Kidney (tissue), 14 donors: ENCODE measurements around the gene CAMK2A. TPM values are rescaled to one million over a fixed set of nuclear protein-coding genes. Genes with fewer than 3 reads are reported as not detected.

Experiments used
- DNase-seq, 5 donors: peaks; one replicate each; pipeline ENCODE4 v3.0.0-alpha.2; 2013 to 2020
- FAIRE-seq: peaks from 2 replicates; lab custom pipeline; 2012; peaks lifted over from hg19 to GRCh38; lab: Jason Lieb, UNC
- H3K27ac ChIP-seq, 2 donors: one replicate each; pipeline ENCODE4 v1.7.0; 2013; ENCODE audit warnings: low read depth in 2 of 2, low read length in 2 of 2, inconsistent platforms in 1 of 2
- H3K27me3 ChIP-seq: one replicate; pipeline ENCODE4 v1.7.1; 2013; ENCODE audit warnings: low read length, inconsistent platforms; ENCODE audit not compliant: control insufficient read depth, insufficient read depth
- H3K36me3 ChIP-seq, 3 donors: one replicate each; pipeline versions ENCODE4 v1.7.0 to v1.7.1; 2013; ENCODE audit warnings: low read length in 3 of 3, control low read depth in 1 of 3, inconsistent platforms in 1 of 3; ENCODE audit not compliant: insufficient read depth in 3 of 3, control insufficient read depth in 2 of 3
- H3K4me1 ChIP-seq, 3 donors: one replicate each; pipeline versions ENCODE4 v1.7.0 to v1.7.1; 2013; ENCODE audit warnings: low read length in 3 of 3, inconsistent platforms in 1 of 3, low read depth in 1 of 3; ENCODE audit not compliant: control insufficient read depth in 2 of 3, insufficient read depth in 2 of 3
- H3K4me3 ChIP-seq, 3 donors: one replicate each; pipeline versions ENCODE4 v1.7.0 to v1.8.1; 2013; ENCODE audit warnings: low read length in 3 of 3, control low read depth in 1 of 3, inconsistent platforms in 1 of 3
- H3K9ac ChIP-seq, 3 donors: one replicate each; pipeline versions ENCODE4 v1.7.0 to v1.7.1; 2013; ENCODE audit warnings: low read length in 3 of 3, control low read depth in 1 of 3, inconsistent platforms in 1 of 3
- H3K9me3 ChIP-seq, 3 donors: one replicate each; pipeline versions ENCODE4 v1.7.0 to v1.7.1; 2013; ENCODE audit warnings: low read length in 3 of 3, control low read depth in 1 of 3, inconsistent platforms in 1 of 3; ENCODE audit not compliant: control insufficient read depth in 2 of 3, insufficient read depth in 1 of 3
- intact Hi-C: fragments of 100-400 bp; cut with DNase I; formaldehyde crosslinking; loops from one replicate; pipeline ENCODE4 v1.11.1; 2022
- polyA plus RNA-seq: library from polyadenylated mRNA; stranded (reverse); fragments of 350-450 nt; fragmentation: Illumina TruSeq; extraction: RNeasy Lipid Tissue Mini Kit (QIAGEN cat#74804); gene quantifications from one replicate; pipeline ENCODE4 v1.2.3, GENCODE V29; 2014; ENCODE audit warnings: low read depth, low replicate concordance; ENCODE audit not compliant: insufficient read depth
- total RNA-seq: library from RNA; stranded (reverse); fragmentation: NEBNext Ultra II Directional; extraction: Animal tissue kit (Norgen Biotek cat#: 25700); gene quantifications from one replicate; pipeline ENCODE4 v1.2.1, GENCODE V29; 2021
- TF ChIP-seq, protein P1 (sequence below): IDR thresholded peaks from 3 replicates; pipeline ENCODE4 v1.5.1; 2012; ENCODE audit warnings: mild to moderate bottlenecking, moderate library complexity, borderline replicate concordance; ENCODE audit not compliant: insufficient read depth; ENCODE audit errors: extremely low read depth
- donor health status: control.
- donor health status: control.
- donor health status: control.
- donor health status: control.
- donor health status: control.
- donor health status: DM: yes; HTN: yes; CAD: no.
- donor health status: Normal renal cell carcinoma (clear cell type).

The CAMK2A gene
- total and polyA plus RNA-seq, 2 donors from 2014 or later, result 0.28 to 0.90 TPM

DNA sequence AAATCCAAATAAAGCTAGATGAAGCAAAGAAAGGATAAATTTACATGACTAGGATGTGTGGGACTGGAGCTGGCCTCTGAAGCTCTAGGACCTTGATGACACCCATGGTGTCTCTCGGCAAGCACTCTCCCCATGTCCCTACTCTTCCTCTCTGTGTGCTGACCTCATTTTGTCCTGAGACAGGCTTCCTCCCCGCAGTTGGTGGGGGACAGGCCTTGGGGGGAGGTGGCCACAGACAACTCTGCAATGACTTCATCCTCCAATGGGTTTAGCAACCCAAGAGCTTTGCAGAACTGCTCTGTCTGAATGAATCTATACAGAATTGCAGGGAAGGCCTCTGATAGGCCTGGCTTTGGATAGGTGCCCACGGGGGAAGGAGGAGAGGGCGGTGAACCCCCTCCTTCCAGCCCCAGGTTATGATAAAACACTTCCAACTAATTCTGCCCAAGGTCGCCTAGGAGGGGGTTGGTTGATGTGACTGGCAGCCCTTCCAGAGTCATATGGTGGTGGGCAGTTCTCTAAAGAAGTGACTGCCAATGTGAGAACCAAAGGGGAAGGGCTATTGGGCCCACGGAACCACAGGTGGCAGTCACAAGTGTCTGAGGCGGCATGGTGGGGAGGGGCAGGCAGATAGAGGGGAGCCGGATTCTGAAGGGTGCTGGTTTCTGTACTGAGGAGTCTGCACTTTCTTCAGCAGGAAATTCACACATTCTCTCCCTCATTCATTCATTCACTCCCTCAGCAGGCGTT is 93.7 kb downstream of the CAMK2A start:
- Histone ChIP-seq H3K4me3 (no peak overlapping the region), H3K4me1 (no peaks in the 10 kb centered on the region), H3K9me3 (no peaks in the 10 kb centered on the region), H3K9ac (no peak overlapping the region), H3K27me3 (no peaks in the 10 kb centered on the region), H3K27ac (no peak overlapping the region), H3K36me3 (no peaks in the 10 kb centered on the region)
- intact Hi-C loops, result no loop called here
- DNase-seq, result no peak
- TF ChIP-seq, protein P1, sequence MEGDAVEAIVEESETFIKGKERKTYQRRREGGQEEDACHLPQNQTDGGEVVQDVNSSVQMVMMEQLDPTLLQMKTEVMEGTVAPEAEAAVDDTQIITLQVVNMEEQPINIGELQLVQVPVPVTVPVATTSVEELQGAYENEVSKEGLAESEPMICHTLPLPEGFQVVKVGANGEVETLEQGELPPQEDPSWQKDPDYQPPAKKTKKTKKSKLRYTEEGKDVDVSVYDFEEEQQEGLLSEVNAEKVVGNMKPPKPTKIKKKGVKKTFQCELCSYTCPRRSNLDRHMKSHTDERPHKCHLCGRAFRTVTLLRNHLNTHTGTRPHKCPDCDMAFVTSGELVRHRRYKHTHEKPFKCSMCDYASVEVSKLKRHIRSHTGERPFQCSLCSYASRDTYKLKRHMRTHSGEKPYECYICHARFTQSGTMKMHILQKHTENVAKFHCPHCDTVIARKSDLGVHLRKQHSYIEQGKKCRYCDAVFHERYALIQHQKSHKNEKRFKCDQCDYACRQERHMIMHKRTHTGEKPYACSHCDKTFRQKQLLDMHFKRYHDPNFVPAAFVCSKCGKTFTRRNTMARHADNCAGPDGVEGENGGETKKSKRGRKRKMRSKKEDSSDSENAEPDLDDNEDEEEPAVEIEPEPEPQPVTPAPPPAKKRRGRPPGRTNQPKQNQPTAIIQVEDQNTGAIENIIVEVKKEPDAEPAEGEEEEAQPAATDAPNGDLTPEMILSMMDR, result no peak
- no peak for FAIRE-seq

DNA sequence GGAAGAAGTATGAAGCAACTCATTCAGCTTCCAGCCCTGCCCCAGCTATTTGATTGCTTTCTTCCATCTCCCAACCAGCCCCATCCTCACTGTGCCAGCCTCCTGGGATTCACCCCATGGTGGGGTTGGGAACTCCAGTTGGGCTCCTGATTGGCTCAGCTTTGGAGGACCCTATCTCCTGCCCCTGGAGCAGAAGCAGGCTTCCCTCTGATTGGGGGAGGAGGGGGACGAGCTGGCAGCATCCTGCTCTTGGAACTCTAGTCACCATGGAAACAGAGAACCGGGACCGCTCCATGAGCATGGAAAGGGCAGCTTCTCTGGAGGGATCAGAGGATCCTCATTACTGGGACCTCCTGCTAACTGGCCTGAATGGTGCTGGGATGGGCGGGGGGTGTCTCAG is 97.1 kb downstream of the CAMK2A start:
- no peak overlapping the region for H3K4me3 ChIP-seq
- H3K27me3 ChIP-seq, result peaks cover 4% of the 10 kb centered on the region
- FAIRE-seq (no peak), DNase-seq (no peak)
- no peaks in the 10 kb centered on the region for H3K9me3 ChIP-seq
- H3K9ac ChIP-seq, result no peak overlapping the region
- H3K36me3 ChIP-seq, result no peaks in the 10 kb centered on the region
- no peak overlapping the region for H3K27ac ChIP-seq
- peaks cover 0 to 6% (median 0%) of the 10 kb centered on the region in 3 donors for H3K4me1 ChIP-seq
- intact Hi-C loops, result no loop called here
- TF ChIP-seq, protein P1, result no peak

DNA sequence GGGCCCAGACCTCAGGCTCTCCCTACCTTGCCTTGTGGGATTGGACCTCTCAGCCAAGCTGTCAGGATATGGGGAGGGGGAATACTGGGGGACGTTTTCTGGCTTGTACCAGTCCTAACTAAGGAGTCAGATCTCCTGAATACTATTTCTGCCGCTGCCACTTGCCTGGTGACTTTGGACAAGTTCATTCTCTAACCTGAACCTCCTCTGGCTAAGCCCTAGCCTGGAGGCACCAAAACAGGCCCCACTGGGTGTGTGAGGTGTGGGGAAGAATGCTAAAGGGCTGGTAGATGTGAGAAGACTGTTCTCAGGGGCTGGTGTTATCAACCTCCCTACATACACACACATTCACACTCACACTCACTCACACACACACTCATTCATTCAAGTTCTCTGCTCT is 98.6 kb downstream of the CAMK2A start:
- Histone ChIP-seq H3K4me3 (no peak overlapping the region), H3K36me3 (no peaks in the 10 kb centered on the region), H3K27me3 (peaks cover 4% of the 10 kb centered on the region), H3K9ac (no peak overlapping the region), H3K27ac (no peak overlapping the region), H3K9me3 (no peaks in the 10 kb centered on the region), H3K4me1 (peaks cover 0 to 6% (median 0%) of the 10 kb centered on the region in 3 donors)
- no peak for FAIRE-seq
- TF ChIP-seq, protein P1, result no peak
- no peak for DNase-seq
- intact Hi-C loops, result no loop called here
